Measurements from ENCODE around the gene RNF44. TPM values are rescaled to one million over a fixed set of nuclear protein-coding genes. Genes with fewer than 3 reads are reported as not detected.

RNF44 gene
- total RNA-seq, 2 experiments from 2014 or later: 61.2 to 164 TPM

DNA sequence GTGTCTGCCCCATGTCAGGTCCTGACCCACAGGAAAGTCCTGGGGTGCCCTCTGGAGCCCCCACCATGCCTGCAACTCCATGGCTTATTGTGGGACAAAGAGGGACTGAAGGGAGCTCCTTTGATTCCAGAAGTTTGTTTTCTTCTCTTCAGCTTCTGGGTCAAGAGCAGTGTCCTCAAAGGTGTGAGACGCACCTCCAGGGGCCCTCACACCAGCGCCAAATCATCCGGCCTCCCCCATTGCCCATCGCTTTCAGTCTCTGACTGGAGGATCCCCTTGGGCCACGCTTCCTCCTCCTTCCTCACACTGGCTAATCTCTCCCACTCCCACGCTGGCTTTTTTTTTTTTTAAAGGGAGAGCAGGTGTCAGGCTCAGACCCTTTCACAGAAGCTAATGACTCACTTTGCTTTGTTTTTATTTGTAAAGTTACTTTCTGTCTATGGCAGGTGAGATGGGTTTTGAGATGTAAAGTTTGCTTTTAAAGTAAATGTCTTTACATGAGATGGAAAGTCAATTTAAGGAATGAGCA is 28.6 kb upstream of the RNF44 start:
- intact Hi-C loops (cut with micrococcal nuclease; ENCODE audit: unreplicated experiment): no loop called here
- H3K9me3 ChIP-seq (ENCODE audit: low read length): no peaks in the 10 kb centered on the region
- no peaks in the 10 kb centered on the region for H3K36me3 ChIP-seq (ENCODE audit: insufficient read depth, low read length)
- no peaks in the 10 kb centered on the region for H3K9me2 ChIP-seq (ENCODE audit: insufficient read depth, low read length)
- H2AFZ ChIP-seq (ENCODE audit: low read length): no peak overlapping the region
- no peaks in the 10 kb centered on the region for H3K79me2 ChIP-seq (ENCODE audit: insufficient read depth, low read depth, low read length)
- H3K4me3 ChIP-seq (ENCODE audit: low read depth, low read length, poor library complexity, severe bottlenecking): no peak overlapping the region
- no TSS peak for BruUV-seq (replicated peaks)
- no peak overlapping the region for H3K4me2 ChIP-seq (ENCODE audit: low read length)
- ChIA-PET POLR2A (no interaction called here), CTCF (ENCODE audit: unreplicated experiment) (no interaction called here)
- H4K20me1 ChIP-seq (ENCODE audit: insufficient read depth, low read length): no peaks in the 10 kb centered on the region
- DNase-seq (ENCODE audit: low spot score): no peak
- TF ChIP-seq, protein P1, sequence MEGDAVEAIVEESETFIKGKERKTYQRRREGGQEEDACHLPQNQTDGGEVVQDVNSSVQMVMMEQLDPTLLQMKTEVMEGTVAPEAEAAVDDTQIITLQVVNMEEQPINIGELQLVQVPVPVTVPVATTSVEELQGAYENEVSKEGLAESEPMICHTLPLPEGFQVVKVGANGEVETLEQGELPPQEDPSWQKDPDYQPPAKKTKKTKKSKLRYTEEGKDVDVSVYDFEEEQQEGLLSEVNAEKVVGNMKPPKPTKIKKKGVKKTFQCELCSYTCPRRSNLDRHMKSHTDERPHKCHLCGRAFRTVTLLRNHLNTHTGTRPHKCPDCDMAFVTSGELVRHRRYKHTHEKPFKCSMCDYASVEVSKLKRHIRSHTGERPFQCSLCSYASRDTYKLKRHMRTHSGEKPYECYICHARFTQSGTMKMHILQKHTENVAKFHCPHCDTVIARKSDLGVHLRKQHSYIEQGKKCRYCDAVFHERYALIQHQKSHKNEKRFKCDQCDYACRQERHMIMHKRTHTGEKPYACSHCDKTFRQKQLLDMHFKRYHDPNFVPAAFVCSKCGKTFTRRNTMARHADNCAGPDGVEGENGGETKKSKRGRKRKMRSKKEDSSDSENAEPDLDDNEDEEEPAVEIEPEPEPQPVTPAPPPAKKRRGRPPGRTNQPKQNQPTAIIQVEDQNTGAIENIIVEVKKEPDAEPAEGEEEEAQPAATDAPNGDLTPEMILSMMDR (conservative IDR thresholded peaks at IDR 0.05; ENCODE audit: low read length): no peak
- no peak for TF ChIP-seq EZH2phosphoT487 (IDR thresholded peaks at IDR 0.05; ENCODE audit: borderline replicate concordance, low read depth, low read length)
- no peak overlapping the region for H3K27ac ChIP-seq (ENCODE audit: low read depth, low read length, poor library complexity, severe bottlenecking)
- no peaks in the 10 kb centered on the region for H3K4me1 ChIP-seq (ENCODE audit: insufficient read depth, low read length, poor library complexity, severe bottlenecking)

GRCh38 chr5:176564002-176564401 is 26.8 kb upstream of the RNF44 start:
- BruUV-seq (replicated peaks): no TSS peak
- no peaks in the 10 kb centered on the region for H3K79me2 ChIP-seq (ENCODE audit: insufficient read depth, low read depth, low read length)
- POLR2A ChIA-PET: interaction anchor here (0.8 kb wide), 1 partner anchor 66 kb away, joined by 3 read pairs; the partner anchor contains the start of genes EIF4E1B and SNCB
- no peaks in the 10 kb centered on the region for H3K9me3 ChIP-seq (ENCODE audit: low read length)
- H3K4me2 ChIP-seq (ENCODE audit: low read length): no peak overlapping the region
- no peaks in the 10 kb centered on the region for H3K36me3 ChIP-seq (ENCODE audit: insufficient read depth, low read length)
- no peak overlapping the region for H2AFZ ChIP-seq (ENCODE audit: low read length)
- no peak for DNase-seq (ENCODE audit: low spot score)
- no peaks in the 10 kb centered on the region for H3K9me2 ChIP-seq (ENCODE audit: insufficient read depth, low read length)
- peaks cover 6% of the 10 kb centered on the region for H3K4me1 ChIP-seq (ENCODE audit: insufficient read depth, low read length, poor library complexity, severe bottlenecking)
- no peak overlapping the region for H3K4me3 ChIP-seq (ENCODE audit: low read depth, low read length, poor library complexity, severe bottlenecking)
- TF ChIP-seq, protein P1 (conservative IDR thresholded peaks at IDR 0.05; ENCODE audit: low read length): no peak
- TF ChIP-seq EZH2phosphoT487 (IDR thresholded peaks at IDR 0.05; ENCODE audit: borderline replicate concordance, low read depth, low read length): no peak
- intact Hi-C loops (cut with micrococcal nuclease; ENCODE audit: unreplicated experiment): no loop called here
- H3K27ac ChIP-seq (ENCODE audit: low read depth, low read length, poor library complexity, severe bottlenecking): no peak overlapping the region
- CTCF ChIA-PET (ENCODE audit: unreplicated experiment): no interaction called here
- H4K20me1 ChIP-seq (ENCODE audit: insufficient read depth, low read length): no peaks in the 10 kb centered on the region

GRCh38 chr5:176562189-176562588 is 25.0 kb upstream of the RNF44 start:
- TF ChIP-seq EZH2phosphoT487 (IDR thresholded peaks at IDR 0.05; ENCODE audit: borderline replicate concordance, low read depth, low read length): no peak
- TF ChIP-seq, protein P1 (conservative IDR thresholded peaks at IDR 0.05; ENCODE audit: low read length): no peak
- CTCF ChIA-PET (ENCODE audit: unreplicated experiment): no interaction called here
- POLR2A ChIA-PET: no interaction called here

More at GRCh38 chr5:176562189-176562588, 25.0 kb upstream of the RNF44 start:
- Histone ChIP-seq H3K9me3 (ENCODE audit: low read length) (no peaks in the 10 kb centered on the region), H3K4me2 (ENCODE audit: low read length) (no peak overlapping the region), H4K20me1 (ENCODE audit: insufficient read depth, low read length) (no peaks in the 10 kb centered on the region), H3K4me3 (ENCODE audit: low read depth, low read length, poor library complexity, severe bottlenecking) (no peak overlapping the region), H3K79me2 (ENCODE audit: insufficient read depth, low read depth, low read length) (no peaks in the 10 kb centered on the region), H3K4me1 (ENCODE audit: insufficient read depth, low read length, poor library complexity, severe bottlenecking) (peaks cover 6% of the 10 kb centered on the region), H3K27ac (ENCODE audit: low read depth, low read length, poor library complexity, severe bottlenecking) (no peak overlapping the region), H3K9me2 (ENCODE audit: insufficient read depth, low read length) (no peaks in the 10 kb centered on the region), H2AFZ (ENCODE audit: low read length) (no peak overlapping the region), H3K36me3 (ENCODE audit: insufficient read depth, low read length) (no peaks in the 10 kb centered on the region)
- intact Hi-C loops (cut with micrococcal nuclease; ENCODE audit: unreplicated experiment): no loop called here
- BruUV-seq (replicated peaks): no TSS peak
- DNase-seq (ENCODE audit: low spot score): no peak
